Germinal center (tissue), 1 donor: ENCODE data around the gene NDUFS5.
"Not testable (repeated sequence)": the region's sequence is repeated elsewhere in the genome, so short reads cannot be mapped to it uniquely, and the experiment has no call there.

Source experiments
- DNase-seq: peaks from one replicate; pipeline ENCODE4 v3.0.0; 2012; ENCODE audit warnings: mixed read lengths, low spot score

NDUFS5 gene

GRCh38 chr1:39016604-39017171 is 9.5 kb upstream of the NDUFS5 start:
- DNase-seq = no peak

GRCh38 chr1:39017266-39017665 is 8.9 kb upstream of the NDUFS5 start:
- no peak for DNase-seq

GRCh38 chr1:39020494-39020893 is 5.7 kb upstream of the NDUFS5 start:
- DNase-seq = not testable (repeated sequence)

GRCh38 chr1:39021426-39021825 is 4.7 kb upstream of the NDUFS5 start:
- no peak for DNase-seq

- no peak for DNase-seq
Measured at GRCh38 chr1:39023140-39023539, 3.0 kb upstream of the NDUFS5 start.

- no peak for DNase-seq
Measured at GRCh38 chr1:39026866-39027507, 837 bp downstream of the NDUFS5 start.

GRCh38 chr1:39034114-39034654 is 8.0 kb downstream of the NDUFS5 start:
- no peak for DNase-seq

- no peak for DNase-seq
Measured at GRCh38 chr1:39036678-39037077, 10.5 kb downstream of the NDUFS5 start.

- DNase-seq = no peak
Measured at GRCh38 chr1:39043513-39043912, 17.4 kb downstream of the NDUFS5 start.

- DNase-seq = no peak
Measured at GRCh38 chr1:39044762-39045161, 18.6 kb downstream of the NDUFS5 start.

GRCh38 chr1:39045231-39045630 is 19.1 kb downstream of the NDUFS5 start:
- no peak for DNase-seq

- no peak for DNase-seq
Measured at GRCh38 chr1:39046613-39047210, 20.6 kb downstream of the NDUFS5 start.

- DNase-seq = peak; percentile 37
Measured at GRCh38 chr1:39047374-39048229, 21.5 kb downstream of the NDUFS5 start.

- DNase-seq = no peak
Measured at GRCh38 chr1:39048745-39049370, 22.7 kb downstream of the NDUFS5 start.

GRCh38 chr1:39050001-39050400 is 23.9 kb downstream of the NDUFS5 start:
- DNase-seq = no peak

- not testable (repeated sequence) for DNase-seq
Measured at GRCh38 chr1:39051193-39051850, 25.2 kb downstream of the NDUFS5 start.

GRCh38 chr1:39051956-39052355 is 25.8 kb downstream of the NDUFS5 start:
- no peak for DNase-seq

- not testable (repeated sequence) for DNase-seq
Measured at GRCh38 chr1:39055213-39055710, 29.1 kb downstream of the NDUFS5 start.

GRCh38 chr1:39061516-39061915 is 35.4 kb downstream of the NDUFS5 start:
- DNase-seq = not testable (repeated sequence)

- no peak for DNase-seq
Measured at GRCh38 chr1:39061951-39062350, 35.8 kb downstream of the NDUFS5 start.

GRCh38 chr1:39063191-39063590 is 37.0 kb downstream of the NDUFS5 start:
- no peak for DNase-seq
